DMS 273 (cell line): ENCODE results near the gene PLCL1.

Source experiments
- DNase-seq: peaks from one replicate; lab custom pipeline; 2025; ENCODE audit not compliant: unreplicated experiment; lab: John Stamatoyannopoulos, UW

PLCL1 gene

GRCh38 chr2:198101688-198102087, 297.3 kb downstream of the PLCL1 start:
- DNase-seq: no peak

- DNase-seq: no peak
Measured at GRCh38 chr2:198102120-198102519, 297.7 kb downstream of the PLCL1 start.

GRCh38 chr2:198102856-198103255, 298.5 kb downstream of the PLCL1 start:
- DNase-seq: no peak

GRCh38 chr2:198106621-198107385, 302.4 kb downstream of the PLCL1 start:
- no peak for DNase-seq

GRCh38 chr2:198113316-198113715, 308.9 kb downstream of the PLCL1 start:
- no peak for DNase-seq

- no peak for DNase-seq
Measured at GRCh38 chr2:198114064-198114463, 309.7 kb downstream of the PLCL1 start.

- DNase-seq: no peak
Measured at GRCh38 chr2:198115201-198115600, 310.8 kb downstream of the PLCL1 start.

- DNase-seq: no peak
Measured at GRCh38 chr2:198116756-198117155, 312.4 kb downstream of the PLCL1 start.

GRCh38 chr2:198117406-198118041, 313.1 kb downstream of the PLCL1 start:
- no peak for DNase-seq

GRCh38 chr2:198127627-198128026, 323.2 kb downstream of the PLCL1 start:
- peak; percentile 60 for DNase-seq

GRCh38 chr2:198129609-198130008, 325.2 kb downstream of the PLCL1 start:
- DNase-seq: no peak

GRCh38 chr2:198134293-198134955, 330.0 kb downstream of the PLCL1 start:
- no peak for DNase-seq

- no peak for DNase-seq
Measured at GRCh38 chr2:198135481-198135934, 331.1 kb downstream of the PLCL1 start.

- DNase-seq: no peak
Measured at GRCh38 chr2:198136142-198136541, 331.7 kb downstream of the PLCL1 start.

GRCh38 chr2:198137733-198138132, 333.3 kb downstream of the PLCL1 start:
- no peak for DNase-seq

GRCh38 chr2:198141726-198142125, 337.3 kb downstream of the PLCL1 start:
- DNase-seq: no peak

- no peak for DNase-seq
Measured at GRCh38 chr2:198143156-198143555, 338.8 kb downstream of the PLCL1 start.

- DNase-seq: no peak
Measured at GRCh38 chr2:198143793-198144192, 339.4 kb downstream of the PLCL1 start.

- no peak for DNase-seq
Measured at GRCh38 chr2:198144660-198145059, 340.3 kb downstream of the PLCL1 start.

GRCh38 chr2:198146346-198146940, 342.1 kb downstream of the PLCL1 start:
- no peak for DNase-seq

- no peak for DNase-seq
Measured at GRCh38 chr2:198157314-198157713, 352.9 kb downstream of the PLCL1 start.

GRCh38 chr2:198161151-198161550, 356.8 kb downstream of the PLCL1 start:
- DNase-seq: no peak
